H1 (cell line): Measurements from ENCODE around the gene EMC10. TPM values are rescaled to one million over a fixed set of nuclear protein-coding genes. Genes with fewer than 3 reads are reported as not detected.

Source experiments
- CTCF ChIA-PET: fragments of 300-600 bp; sonication (Branson Sonifier 250); formaldehyde crosslinking; loops from one replicate; lab custom pipeline; 2021; ENCODE audit not compliant: partially characterized antibody; lab: Charles Lee
- POLR2A ChIA-PET: fragments of 300-600 bp; sonication (Branson Sonifier 250); formaldehyde crosslinking; loops from one replicate; lab custom pipeline; 2021; ENCODE audit warnings: inconsistent platforms; ENCODE audit not compliant: partially characterized antibody; lab: Charles Lee
- DNase-seq, 2 experiments: peaks; one replicate each; pipeline versions ENCODE4 v3.0.0 to v3.0.0-alpha.2; 2010 to 2022; ENCODE audit warnings: low spot score in 2 of 2, low read depth in 1 of 2, mixed read lengths in 1 of 2
- FAIRE-seq: peaks from 2 replicates; lab custom pipeline; 2011; peaks lifted over from hg19 to GRCh38; lab: Jason Lieb, UNC
- H2AFZ ChIP-seq: 2 replicates; pipeline ENCODE4 v1.8.1; 2012; ENCODE audit warnings: low read length, inconsistent platforms
- H2AK5ac ChIP-seq: 2 replicates; pipeline ENCODE4 v1.6.1; 2013; ENCODE audit warnings: low read depth, low read length
- H2BK120ac ChIP-seq: replicated peaks from 2 replicates; pipeline ENCODE3; 2013; ENCODE audit warnings: low read depth, low read length, inconsistent platforms
- H2BK12ac ChIP-seq: 2 replicates; pipeline ENCODE4 v1.6.1; 2013; ENCODE audit warnings: low read depth, low read length
- H2BK15ac ChIP-seq: 2 replicates; pipeline ENCODE4 v1.6.1; 2013; ENCODE audit warnings: low read length
- H2BK20ac ChIP-seq: 2 replicates; pipeline ENCODE4 v1.6.1; 2013; ENCODE audit warnings: low read length
- H2BK5ac ChIP-seq: 2 replicates; pipeline ENCODE4 v1.6.1; 2013; ENCODE audit warnings: low read depth, low read length
- H3K14ac ChIP-seq: 2 replicates; pipeline ENCODE4 v1.6.1; 2013; ENCODE audit warnings: inconsistent platforms; ENCODE audit not compliant: insufficient read length
- H3K18ac ChIP-seq: 2 replicates; pipeline ENCODE4 v1.6.1; 2013; ENCODE audit warnings: low read length; ENCODE audit errors: extremely low read depth
- H3K23ac ChIP-seq: 2 replicates; pipeline ENCODE4 v1.6.1; 2013; ENCODE audit warnings: inconsistent platforms; ENCODE audit not compliant: insufficient read length
- H3K23me2 ChIP-seq: 2 replicates; pipeline ENCODE4 v1.6.1; 2013; ENCODE audit warnings: low read depth, low read length
- H3K27ac ChIP-seq: 2 replicates; pipeline ENCODE4 v1.6.1; 2011; ENCODE audit warnings: low read depth, low read length, inconsistent platforms
- H3K27me3 ChIP-seq, 4 experiments: replicated peaks in 1 of 4; 1 replicate in 1 of 4; 2 replicates in 3 of 4; pipeline versions ENCODE4 v1.6.1 to v1.8.1; 2011 to 2013; ENCODE audit warnings: low read length in 3 of 4, mild to moderate bottlenecking in 3 of 4, inconsistent platforms in 2 of 4, mixed read lengths in 2 of 4, moderate library complexity in 1 of 4; ENCODE audit not compliant: control insufficient read depth in 3 of 4, insufficient read depth in 3 of 4; ENCODE audit errors: extremely low read depth in 1 of 4
- H3K36me3 ChIP-seq, 4 experiments: 2 replicates each; pipeline versions ENCODE4 v1.6.1 to v1.8.1; 2011 to 2013; ENCODE audit warnings: mild to moderate bottlenecking in 4 of 4, low read length in 3 of 4, moderate library complexity in 2 of 4, control low read depth in 1 of 4, inconsistent platforms in 1 of 4; ENCODE audit not compliant: insufficient read depth in 4 of 4, control insufficient read depth in 2 of 4
- H3K4ac ChIP-seq: replicated peaks from 2 replicates; pipeline ENCODE3; 2013; ENCODE audit warnings: low read length, low read depth, mixed read lengths, inconsistent platforms; ENCODE audit not compliant: insufficient read length
- H3K4me1 ChIP-seq, 4 experiments: replicated peaks in 1 of 4; 1 replicate in 1 of 4; 2 replicates in 3 of 4; pipeline versions ENCODE4 v1.6.1 to v1.8.1; 2011 to 2013; ENCODE audit warnings: low read length in 3 of 4, inconsistent platforms in 2 of 4, mixed read lengths in 1 of 4; ENCODE audit not compliant: insufficient read depth in 4 of 4, control insufficient read depth in 3 of 4
- H3K4me2 ChIP-seq, 2 experiments: 2 replicates each; pipeline versions ENCODE4 v1.6.1 to v1.8.1; 2011 to 2013; ENCODE audit warnings: low read depth in 2 of 2, low read length in 2 of 2, control low read depth in 1 of 2, inconsistent platforms in 1 of 2, mild to moderate bottlenecking in 1 of 2; ENCODE audit not compliant: insufficient read depth in 1 of 2
- H3K4me3 ChIP-seq, 4 experiments: fragments of 200-600, 300-600 bp in 1 of 4; sonication (generic), shearing (Covaris generic), sonication (Bioruptor Twin) in 1 of 4; 2 replicates each; pipeline versions ENCODE4 v1.5.1 to v1.8.1; 2011 to 2016; ENCODE audit warnings: low read length in 4 of 4, low read depth in 3 of 4, control low read depth in 2 of 4, inconsistent platforms in 2 of 4, mild to moderate bottlenecking in 2 of 4, mixed read lengths in 1 of 4, moderate library complexity in 1 of 4; ENCODE audit not compliant: insufficient read depth in 2 of 4; ENCODE audit errors: extremely low read depth in 1 of 4
- H3K56ac ChIP-seq: replicated peaks from 2 replicates; pipeline ENCODE3; 2013; ENCODE audit warnings: low read depth, mild to moderate bottlenecking, mixed read lengths, low read length, inconsistent platforms; ENCODE audit not compliant: insufficient read length
- H3K79me1 ChIP-seq: 2 replicates; pipeline ENCODE4 v1.6.1; 2013; ENCODE audit warnings: low read depth, low read length, control low read depth
- H3K79me2 ChIP-seq, 2 experiments: 2 replicates each; pipeline versions ENCODE4 v1.6.1 to v1.8.1; 2012 to 2013; ENCODE audit warnings: low read length in 2 of 2, mild to moderate bottlenecking in 2 of 2, inconsistent platforms in 1 of 2; ENCODE audit not compliant: insufficient read depth in 2 of 2, control insufficient read depth in 1 of 2
- H3K9ac ChIP-seq, 4 experiments: replicated peaks in 1 of 4; 1 replicate in 1 of 4; 2 replicates in 3 of 4; pipeline versions ENCODE4 v1.6.1 to v1.8.1; 2011 to 2013; ENCODE audit warnings: low read depth in 3 of 4, low read length in 3 of 4, control low read depth in 2 of 4, mild to moderate bottlenecking in 2 of 4, moderate library complexity in 2 of 4, inconsistent platforms in 1 of 4; ENCODE audit errors: extremely low read depth in 1 of 4
- H3K9me3 ChIP-seq, 2 experiments: 2 replicates each; pipeline versions ENCODE4 v1.6.1 to v1.8.1; 2012 to 2013; ENCODE audit warnings: mild to moderate bottlenecking in 2 of 2, moderate library complexity in 2 of 2, control low read depth in 1 of 2, inconsistent platforms in 1 of 2, low read depth in 1 of 2, low read length in 1 of 2, mixed read lengths in 1 of 2; ENCODE audit not compliant: insufficient read depth in 2 of 2
- H4K20me1 ChIP-seq, 2 experiments: replicated peaks in 1 of 2; 2 replicates each; pipeline versions ENCODE3 to v1.8.1; 2011 to 2013; ENCODE audit warnings: inconsistent platforms in 2 of 2, low read length in 2 of 2, mild to moderate bottlenecking in 1 of 2; ENCODE audit not compliant: insufficient read depth in 2 of 2, control insufficient read depth in 1 of 2
- H4K5ac ChIP-seq: 2 replicates; pipeline ENCODE4 v1.6.1; 2013; ENCODE audit warnings: low read length, low read depth, mixed read lengths, inconsistent platforms; ENCODE audit not compliant: insufficient read length
- H4K8ac ChIP-seq: 2 replicates; pipeline ENCODE4 v1.8.0; 2013; ENCODE audit warnings: mild to moderate bottlenecking, moderate library complexity, low read length, inconsistent platforms; ENCODE audit not compliant: insufficient read depth; ENCODE audit errors: extremely low read depth
- H4K91ac ChIP-seq: replicated peaks from 2 replicates; pipeline ENCODE3; 2013; ENCODE audit warnings: low read length, mixed read lengths, inconsistent platforms; ENCODE audit not compliant: insufficient read length
- MAFK ChIP-seq: IDR thresholded peaks from 2 replicates; pipeline ENCODE4 v1.6.1; 2012; ENCODE audit warnings: low read depth, mild to moderate bottlenecking, improper control_type of control experiment, low read length
- YY1 ChIP-seq: IDR thresholded peaks from 2 replicates; pipeline ENCODE4 v1.6.1; 2011; ENCODE audit warnings: low read depth, mild to moderate bottlenecking, low read length
- WGBS, 2 experiments: shearing (Covaris generic) in 1 of 2; methylation state at CpG; one replicate each; pipeline versions ENCODE4 v1.1.6 to v1.1.7; 2013 to 2015; ENCODE audit warnings: low lambda C conversion rate in 2 of 2, mixed read lengths in 2 of 2, inconsistent platforms in 1 of 2, low coverage in 1 of 2, missing lambda C conversion rate in 1 of 2; ENCODE audit not compliant: insufficient replicate concordance in 2 of 2, insufficient coverage in 1 of 2, insufficient read length in 1 of 2; ENCODE audit errors: extremely low coverage in 1 of 2, missing lambda C conversion rate in 1 of 2; 5-methylcytosine and 5-hydroxymethylcytosine counted together
- polyA plus RNA-seq, 7 experiments: library from polyadenylated mRNA; depleted of rRNA in 3 of 7; stranded (reverse) in 5 of 7; unstranded in 2 of 7; fragments of >200 nt in 5 of 7; fragments of 200-250 nt in 2 of 7; gene quantifications; 1 replicate in 5 of 7; 2 replicates in 1 of 7; 4 replicates in 1 of 7; pipeline versions ENCODE4 v1.2.1 to v1.2.3, GENCODE V29; 2011 to 2013; ENCODE audit warnings: missing spikeins in 2 of 7, mixed read lengths in 2 of 7
- total RNA-seq: library from RNA; stranded (reverse); fragmentation: NEBNext Ultra II Directional; extraction: Animal tissue kit (Norgen Biotek cat#: 25700); gene quantifications from 2 replicates; pipeline ENCODE4 v1.2.1, GENCODE V29; 2021
- TF ChIP-seq, protein P1 (sequence below): IDR thresholded peaks from 2 replicates; pipeline ENCODE4 v1.6.1; 2012; ENCODE audit warnings: inconsistent platforms

EMC10 gene
- total and polyA plus RNA-seq, 2 of the 8 experiments (the other 6 are each of a cell fraction or from before 2014, with no cell fraction given): 77.6 to 103 TPM

DNA sequence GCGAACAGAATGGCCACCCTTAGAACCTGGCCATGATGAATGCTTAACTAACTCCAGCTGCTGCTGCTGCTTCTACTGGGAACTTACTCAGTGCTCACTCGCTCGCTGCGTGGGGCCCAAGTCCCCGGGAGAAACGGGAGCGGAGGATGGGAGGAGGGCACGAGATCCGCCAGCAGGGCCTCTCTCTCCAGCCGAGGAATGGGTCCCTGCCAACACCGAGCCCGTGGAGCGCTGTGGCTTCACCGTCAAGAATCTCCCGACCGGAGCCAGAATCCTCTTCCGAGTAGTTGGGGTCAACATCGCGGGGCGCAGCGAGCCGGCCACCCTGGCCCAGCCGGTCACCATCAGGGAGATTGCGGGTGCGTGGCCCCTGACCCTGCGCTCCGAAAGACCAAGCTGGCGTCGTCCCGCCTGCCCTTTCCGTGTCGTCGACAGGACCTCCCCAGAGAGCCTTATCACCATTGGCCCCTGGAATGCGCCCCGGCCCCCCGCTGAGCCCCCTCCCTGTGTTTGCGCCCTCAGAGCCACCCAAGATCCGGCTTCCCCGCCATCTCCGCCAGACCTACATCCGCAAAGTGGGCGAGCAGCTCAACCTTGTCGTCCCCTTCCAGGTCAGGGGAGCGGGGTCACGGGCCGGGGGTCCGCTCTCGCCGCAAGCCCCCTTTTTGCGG lies 17.8 kb upstream of the EMC10 start:
- Histone ChIP-seq H3K18ac (no peak overlapping the region), H3K36me3 (no peaks in the 10 kb centered on the region), H3K4me1 (peaks cover 0 to 3% (median 0%) of the 10 kb centered on the region in 4 experiments; a peak in 2 of 7 replicates), H2BK12ac (no peak overlapping the region), H2AFZ (no peak overlapping the region), H3K14ac (no peak overlapping the region), H3K23ac (no peak overlapping the region), H3K79me2 (no peaks in the 10 kb centered on the region), H2BK5ac (no peak overlapping the region), H4K20me1 (peaks cover 0 to 3% of the 10 kb centered on the region in 2 experiments), H2BK120ac (no peak overlapping the region), H3K4me3 (no peak overlapping the region), H4K5ac (no peak overlapping the region), H3K23me2 (peaks cover 7% of the 10 kb centered on the region; the same call in 1 of the 2 replicates), H2BK15ac (0 out of 2 replicates have a peak overlapping the region, but pooled peaks have one; percentile 61), H4K8ac (peak overlapping the region; percentile 28; the same call in 1 of the 2 replicates), H3K27ac (no peak overlapping the region), H3K4me2 (no peak overlapping the region), H2BK20ac (no peak overlapping the region), H4K91ac (no peak overlapping the region), H3K9ac (no peak overlapping the region), H3K79me1 (no peaks in the 10 kb centered on the region), H3K56ac (no peak overlapping the region), H3K4ac (no peak overlapping the region), H2AK5ac (no peak overlapping the region), H3K27me3 (no peaks in the 10 kb centered on the region; a peak in 2 of 7 replicates), H3K9me3 (no peaks in the 10 kb centered on the region)
- DNase-seq (no peak), FAIRE-seq (no peak)
- POLR2A ChIA-PET: interaction anchor here (0.7 to 1.3 kb wide), 4 partner anchors 40 to 311 kb away, joined by 3 to 5 read pairs (median 3); partner anchors contain the start of gene SPIB
- CTCF ChIA-PET: interaction anchor here (1.0 to 1.2 kb wide), 2 partner anchors 11 to 22 kb away, joined by 3 read pairs; no protein-coding TSS in a partner anchor
- WGBS, 2 experiments: 91% methylated on average over 36 of the region's 50 CpGs; no CpG with 5 or more reads in 1 of the 2 experiments
- no peak for TF ChIP-seq MAFK
- no peak for TF ChIP-seq YY1
- TF ChIP-seq, protein P1, sequence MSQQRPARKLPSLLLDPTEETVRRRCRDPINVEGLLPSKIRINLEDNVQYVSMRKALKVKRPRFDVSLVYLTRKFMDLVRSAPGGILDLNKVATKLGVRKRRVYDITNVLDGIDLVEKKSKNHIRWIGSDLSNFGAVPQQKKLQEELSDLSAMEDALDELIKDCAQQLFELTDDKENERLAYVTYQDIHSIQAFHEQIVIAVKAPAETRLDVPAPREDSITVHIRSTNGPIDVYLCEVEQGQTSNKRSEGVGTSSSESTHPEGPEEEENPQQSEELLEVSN: no peak
